GM12874 (cell line): ENCODE data around the gene GHRHR.

Experiments
- CTCF ChIP-seq: IDR thresholded peaks from 2 replicates; pipeline ENCODE4 v1.5.1; 2011; ENCODE audit warnings: low read depth, mild to moderate bottlenecking, control low read depth, low read length, moderate library complexity; ENCODE audit not compliant: insufficient read depth

The GHRHR gene

GRCh38 chr7:30928254-30928872 is 35.4 kb upstream of the GHRHR start:
- no peak for TF ChIP-seq CTCF

GRCh38 chr7:30929686-30930085 is 34.1 kb upstream of the GHRHR start:
- TF ChIP-seq CTCF: no peak

GRCh38 chr7:30930621-30931020 is 33.1 kb upstream of the GHRHR start:
- TF ChIP-seq CTCF: no peak

GRCh38 chr7:30931161-30931928 is 32.4 kb upstream of the GHRHR start:
- TF ChIP-seq CTCF: no peak

GRCh38 chr7:30931929-30932540 is 31.7 kb upstream of the GHRHR start:
- TF ChIP-seq CTCF: no peak

GRCh38 chr7:30932562-30932961 is 31.2 kb upstream of the GHRHR start:
- no peak for TF ChIP-seq CTCF

GRCh38 chr7:30933124-30933974 is 30.4 kb upstream of the GHRHR start:
- TF ChIP-seq CTCF: no peak
